Activated CD8-positive, alpha-beta memory T cell treated with anti-CD3 and anti-CD28 coated beads, Interleukin-2, amount 10 ng/mL, durations not matched to agents 7 days and 5 days (primary cell): ENCODE data around the gene ETFA. TPM values are rescaled to one million over a fixed set of nuclear protein-coding genes. Genes with fewer than 3 reads are reported as not detected.
"Not testable (repeated sequence)": the region's sequence is repeated elsewhere in the genome, so short reads cannot be mapped to it uniquely, and the experiment has no call there.

Experiments
- ATAC-seq: fragments of 150-1000 bp; cut with Tn5 transposase; one replicate; pipeline ENCODE4 v1.10.0; 2021; ENCODE audit warnings: moderate library complexity
- CTCF ChIA-PET: fragments of 350-600 bp; sonication (Branson Sonifier 250); formaldehyde crosslinking; loops from one replicate; lab custom pipeline; 2021; ENCODE audit warnings: antibody characterized with exemption; lab: Charles Lee
- DNase-seq: peaks from one replicate; pipeline ENCODE4 v3.0.0-alpha.2; 2020
- H3K27ac Mint-ChIP-seq: one replicate; pipeline ENCODE4 v1.8.0; 2021; ENCODE audit warnings: mild to moderate bottlenecking, mixed read lengths
- H3K27me3 Mint-ChIP-seq: one replicate; pipeline ENCODE4 v1.8.0; 2021; ENCODE audit warnings: mixed read lengths
- H3K36me3 Mint-ChIP-seq: one replicate; pipeline ENCODE4 v1.8.0; 2021; ENCODE audit warnings: mild to moderate bottlenecking, mixed read lengths
- H3K4me1 Mint-ChIP-seq: one replicate; pipeline ENCODE4 v1.8.0; 2021; ENCODE audit warnings: mixed read lengths
- H3K4me3 Mint-ChIP-seq: one replicate; pipeline ENCODE4 v1.8.0; 2021; ENCODE audit warnings: mild to moderate bottlenecking, moderate library complexity, mixed read lengths
- H3K9me3 Mint-ChIP-seq: one replicate; pipeline ENCODE4 v1.8.0; 2022; ENCODE audit warnings: low read depth, mixed read lengths
- total RNA-seq, 2 experiments: library from RNA; stranded (reverse); gene quantifications; one replicate each; pipeline ENCODE4 v1.2.3, GENCODE V29; 2021

The ETFA gene
- total RNA-seq, 2 experiments from 2014 or later: 119 to 142 TPM

DNA sequence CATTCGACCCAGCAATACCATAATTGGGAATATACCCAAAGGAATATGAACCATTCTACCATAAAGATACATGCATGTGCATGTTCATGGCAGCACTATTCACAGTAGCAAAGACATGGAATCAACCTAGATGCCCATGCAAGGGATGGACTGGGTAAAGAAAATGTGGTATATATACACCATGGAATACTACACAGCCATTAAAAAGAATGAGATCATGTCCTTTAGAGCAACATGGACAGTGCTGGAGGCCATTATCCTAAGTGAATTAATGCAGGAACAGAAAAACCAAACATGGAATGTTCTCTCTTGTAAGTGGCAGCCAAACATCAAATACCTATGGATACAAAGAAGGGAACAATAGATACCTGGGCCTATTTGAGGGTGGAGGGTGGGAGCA lies 7.4 kb downstream of the ETFA start:
- H3K27ac Mint-ChIP-seq: no peak overlapping the region
- no peaks in the 10 kb centered on the region for H3K27me3 Mint-ChIP-seq
- ATAC-seq (no peak), DNase-seq (no peak)
- no peak overlapping the region for H3K4me3 Mint-ChIP-seq
- peaks cover 3% of the 10 kb centered on the region for H3K9me3 Mint-ChIP-seq
- peaks cover 24% of the 10 kb centered on the region for H3K36me3 Mint-ChIP-seq
- CTCF ChIA-PET: no interaction called here
- H3K4me1 Mint-ChIP-seq: peaks cover 20% of the 10 kb centered on the region

DNA sequence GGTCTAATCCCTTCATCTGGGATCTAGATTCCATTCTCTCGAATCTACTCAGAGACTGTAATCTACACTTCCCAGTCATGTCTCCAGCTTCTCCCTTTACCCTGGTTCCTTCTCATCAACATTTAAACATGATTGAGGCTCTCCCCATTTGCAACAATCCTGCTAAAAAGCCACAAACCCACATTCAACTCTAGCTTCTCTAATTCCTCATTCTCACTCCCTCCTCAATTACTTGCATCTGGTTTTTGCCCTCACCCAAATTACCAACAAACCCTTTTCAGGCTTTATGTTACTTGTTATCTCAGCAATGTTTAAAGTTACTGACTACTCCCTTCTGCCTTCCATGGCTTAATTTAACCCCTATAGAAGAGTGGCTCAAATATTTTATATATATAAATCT lies 11.5 kb downstream of the ETFA start:
- Mint-ChIP-seq H3K27ac (no peak overlapping the region), H3K9me3 (no peaks in the 10 kb centered on the region), H3K4me3 (no peak overlapping the region), H3K27me3 (no peaks in the 10 kb centered on the region), H3K36me3 (peaks cover 20% of the 10 kb centered on the region), H3K4me1 (peaks cover 6% of the 10 kb centered on the region)
- CTCF ChIA-PET: no interaction called here
- ATAC-seq: no peak
- no peak for DNase-seq

DNA sequence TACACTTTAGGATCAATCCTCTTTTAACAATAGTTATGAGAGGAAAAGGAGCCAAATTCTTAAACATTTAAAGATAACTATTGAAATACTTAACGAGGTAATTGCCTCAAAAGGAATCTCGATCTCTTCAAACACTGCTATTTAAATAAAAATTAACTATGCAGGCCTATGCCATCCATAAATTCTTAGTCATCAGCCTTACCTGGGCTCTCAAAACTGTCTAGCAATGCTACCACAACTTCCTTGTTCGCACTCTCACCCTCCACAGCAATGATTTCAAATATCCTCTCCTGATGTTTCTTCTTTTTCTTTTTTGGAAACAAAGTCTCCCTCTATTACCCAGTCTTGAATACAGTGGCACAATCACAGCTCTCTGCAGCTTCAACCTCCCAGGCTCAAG lies 12.3 kb downstream of the ETFA start:
- no peak for ATAC-seq
- Mint-ChIP-seq H3K4me3 (no peak overlapping the region), H3K27ac (no peak overlapping the region), H3K27me3 (no peaks in the 10 kb centered on the region), H3K4me1 (peaks cover 6% of the 10 kb centered on the region), H3K36me3 (peaks cover 16% of the 10 kb centered on the region), H3K9me3 (no peaks in the 10 kb centered on the region)
- CTCF ChIA-PET: no interaction called here
- no peak for DNase-seq

DNA sequence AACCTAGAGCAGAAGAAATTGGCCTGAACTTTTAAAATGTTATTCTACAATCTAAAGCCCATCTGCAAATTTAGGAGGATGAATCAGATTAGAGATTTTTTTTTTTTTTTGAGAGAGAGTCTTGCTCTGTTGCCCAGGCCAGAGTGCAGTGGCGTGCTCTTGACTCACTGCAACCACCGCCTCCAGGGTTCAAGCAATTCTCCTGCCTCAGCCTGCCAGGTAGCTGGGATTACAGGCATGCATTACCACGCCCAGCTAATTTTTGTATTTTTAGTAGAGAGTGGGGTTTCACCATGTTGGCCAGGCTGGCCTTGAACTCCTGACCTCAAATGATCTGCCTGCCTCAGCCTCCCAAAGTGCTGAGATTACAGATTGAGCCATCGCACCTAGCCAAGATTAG lies 13.3 kb downstream of the ETFA start:
- not testable (repeated sequence) for H3K4me1 Mint-ChIP-seq, H3K27me3 Mint-ChIP-seq, H3K9me3 Mint-ChIP-seq, ATAC-seq, H3K27ac Mint-ChIP-seq, DNase-seq, H3K4me3 Mint-ChIP-seq
- CTCF ChIA-PET: interaction anchor here (1.3 kb wide), 1 partner anchor 725 kb away, joined by 3 read pairs; no protein-coding TSS in a partner anchor
- peaks cover 13% of the 10 kb centered on the region for H3K36me3 Mint-ChIP-seq

GRCh38 chr15:76296849-76297248 lies 14.4 kb downstream of the ETFA start:
- ATAC-seq (no peak), DNase-seq (no peak)
- Mint-ChIP-seq H3K4me3 (no peak overlapping the region), H3K4me1 (peaks cover 9% of the 10 kb centered on the region), H3K9me3 (no peaks in the 10 kb centered on the region), H3K27ac (no peak overlapping the region), H3K27me3 (no peaks in the 10 kb centered on the region), H3K36me3 (peaks cover 16% of the 10 kb centered on the region)
- CTCF ChIA-PET: interaction anchor here (1.0 kb wide), 1 partner anchor 147 kb away, joined by 4 read pairs; no protein-coding TSS in a partner anchor

DNA sequence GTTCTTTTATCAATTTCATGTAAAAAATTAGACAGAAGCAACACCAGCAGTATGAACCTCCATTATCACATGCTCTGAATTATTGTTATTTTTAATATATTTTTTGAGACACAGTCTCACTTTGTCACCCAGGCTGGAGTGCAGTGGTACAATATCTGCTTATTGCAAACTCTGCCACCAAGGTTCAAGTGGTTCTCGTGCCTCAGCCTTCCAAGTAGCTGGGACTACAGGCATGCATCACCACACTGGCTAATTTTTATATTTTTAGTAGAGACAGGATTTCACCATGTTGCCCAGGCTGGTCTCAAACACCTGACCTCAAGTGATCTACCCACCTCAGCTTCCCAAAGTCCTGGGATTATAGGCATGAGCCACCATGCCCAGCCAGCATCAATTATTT lies 16.8 kb downstream of the ETFA start:
- H3K9me3 Mint-ChIP-seq, H3K27me3 Mint-ChIP-seq, DNase-seq, ATAC-seq, H3K4me3 Mint-ChIP-seq, H3K27ac Mint-ChIP-seq, H3K4me1 Mint-ChIP-seq: not testable (repeated sequence)
- H3K36me3 Mint-ChIP-seq: peaks cover 21% of the 10 kb centered on the region
- CTCF ChIA-PET: interaction anchor here (0.9 kb wide), 1 partner anchor 58 kb away, joined by 3 read pairs; no protein-coding TSS in a partner anchor

DNA sequence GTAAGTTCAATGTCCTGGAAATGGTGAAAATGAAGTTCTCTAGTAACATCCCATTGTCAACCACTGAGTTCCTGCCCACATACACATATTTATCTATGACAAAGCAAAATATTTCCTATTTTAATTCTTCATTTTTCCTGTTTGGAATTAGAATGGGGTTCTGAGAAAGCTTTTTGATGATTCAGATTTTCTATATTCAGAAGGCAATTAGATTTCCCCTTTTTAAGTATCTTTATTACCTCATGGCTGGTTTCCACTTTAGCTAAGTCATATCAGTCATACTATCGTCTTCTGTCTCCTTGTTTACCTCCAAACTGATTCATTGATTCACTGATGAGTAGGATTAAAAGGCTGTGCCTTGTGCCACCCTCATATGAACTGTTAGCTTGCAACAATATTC lies 17.9 kb downstream of the ETFA start:
- no peak overlapping the region for H3K27ac Mint-ChIP-seq
- CTCF ChIA-PET: interaction anchor here (0.6 kb wide), 1 partner anchor 11 kb away, joined by 3 read pairs; no protein-coding TSS in a partner anchor
- ATAC-seq: no peak

GRCh38 chr15:76289582-76289981 lies 21.7 kb downstream of the ETFA start:
- Mint-ChIP-seq H3K27me3 (no peaks in the 10 kb centered on the region), H3K27ac (no peak overlapping the region), H3K4me3 (no peak overlapping the region), H3K9me3 (no peaks in the 10 kb centered on the region), H3K4me1 (peaks cover 14% of the 10 kb centered on the region), H3K36me3 (peaks cover 28% of the 10 kb centered on the region)
- no peak for ATAC-seq
- CTCF ChIA-PET: interaction anchor here (0.7 to 1.4 kb wide), 2 partner anchors 16 to 62 kb away, joined by 3 to 4 read pairs; no protein-coding TSS in a partner anchor
- no peak for DNase-seq

More for the DNA sequence above, 17.9 kb downstream of the ETFA start:
- Mint-ChIP-seq H3K4me1 (peaks cover 5% of the 10 kb centered on the region), H3K36me3 (peaks cover 21% of the 10 kb centered on the region), H3K4me3 (no peak overlapping the region), H3K9me3 (no peaks in the 10 kb centered on the region), H3K27me3 (no peaks in the 10 kb centered on the region)
- DNase-seq: no peak

GRCh38 chr15:76286271-76286879 lies 24.9 kb downstream of the ETFA start:
- peak; percentile 50 for DNase-seq
- no peaks in the 10 kb centered on the region for H3K27me3 Mint-ChIP-seq
- H3K27ac Mint-ChIP-seq: peak overlapping the region; percentile 77
- peaks cover 20% of the 10 kb centered on the region for H3K4me1 Mint-ChIP-seq
- H3K36me3 Mint-ChIP-seq: peaks cover 30% of the 10 kb centered on the region
- CTCF ChIA-PET: interaction anchor here (1.4 to 1.5 kb wide), 3 partner anchors 23 to 51 kb away, joined by 3 read pairs; no protein-coding TSS in a partner anchor
- H3K4me3 Mint-ChIP-seq: peak overlapping the region; percentile 68
- H3K9me3 Mint-ChIP-seq: no peaks in the 10 kb centered on the region
- ATAC-seq: peak; percentile 92

DNA sequence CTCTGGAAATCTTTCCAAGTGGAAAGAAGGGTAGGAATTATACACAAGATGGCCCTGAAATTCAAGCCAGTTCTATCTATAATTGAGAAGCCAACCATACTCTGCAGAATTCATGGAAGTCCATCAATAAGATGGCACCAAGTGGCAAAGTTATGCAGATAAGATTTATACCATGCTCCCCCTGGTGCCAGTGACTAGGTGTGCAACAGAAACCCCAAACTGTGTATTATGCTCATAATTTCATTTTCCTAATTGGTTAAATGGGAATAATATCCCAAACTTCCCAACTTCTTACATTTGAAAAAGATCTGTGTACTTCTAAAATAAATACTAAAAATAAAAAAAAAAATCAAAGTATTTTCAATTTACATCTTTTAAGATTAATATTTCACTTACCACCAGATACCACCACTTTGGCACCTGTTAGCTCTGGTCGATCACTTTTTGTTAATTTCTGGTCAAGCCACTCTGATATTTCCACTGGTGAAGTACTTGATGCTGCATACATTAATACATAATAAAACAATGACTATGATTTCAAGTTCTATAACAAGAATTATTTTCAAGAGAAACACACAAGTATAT lies 25.9 kb downstream of the ETFA start:
- ATAC-seq: no peak
- CTCF ChIA-PET: interaction anchor here (1.4 to 1.5 kb wide), 2 partner anchors 22 to 50 kb away, joined by 3 read pairs; no protein-coding TSS in a partner anchor
- Mint-ChIP-seq H3K27me3 (no peaks in the 10 kb centered on the region), H3K9me3 (no peaks in the 10 kb centered on the region), H3K4me3 (no peak overlapping the region), H3K36me3 (peaks cover 31% of the 10 kb centered on the region), H3K27ac (no peak overlapping the region), H3K4me1 (peaks cover 20% of the 10 kb centered on the region)
- no peak for DNase-seq

GRCh38 chr15:76282465-76282864 lies 28.8 kb downstream of the ETFA start:
- Mint-ChIP-seq H3K4me1 (peaks cover 20% of the 10 kb centered on the region), H3K27ac (no peak overlapping the region), H3K9me3 (no peaks in the 10 kb centered on the region), H3K27me3 (no peaks in the 10 kb centered on the region), H3K4me3 (no peak overlapping the region), H3K36me3 (peaks cover 51% of the 10 kb centered on the region)
- ATAC-seq (no peak), DNase-seq (no peak)
- CTCF ChIA-PET: interaction anchor here (0.7 to 1.5 kb wide), 2 partner anchors 29 to 689 kb away, joined by 3 to 6 read pairs; no protein-coding TSS in a partner anchor

DNA sequence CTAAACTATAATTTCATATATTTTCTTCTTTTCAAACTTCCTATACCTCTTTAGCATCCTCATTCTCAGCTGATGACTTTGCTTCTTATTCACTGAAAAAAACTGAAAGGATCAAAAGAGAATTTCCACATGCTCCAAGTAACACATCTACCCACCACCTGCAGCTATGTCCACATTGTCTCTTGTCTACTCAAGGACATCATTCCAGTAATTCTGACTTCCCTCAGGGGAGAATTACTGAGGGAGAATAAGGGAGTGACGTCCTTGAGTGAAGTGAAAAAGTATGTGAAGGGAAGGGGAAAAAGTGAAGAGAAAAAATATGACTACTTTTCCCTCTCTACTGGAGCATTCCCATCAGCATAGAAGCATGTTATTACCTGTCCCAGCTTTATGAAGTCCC lies 32.6 kb downstream of the ETFA start:
- H3K4me3 Mint-ChIP-seq: no peak overlapping the region
- CTCF ChIA-PET: no interaction called here
- DNase-seq (no peak), ATAC-seq (no peak)
- no peak overlapping the region for H3K27ac Mint-ChIP-seq
- peaks cover 47% of the 10 kb centered on the region for H3K36me3 Mint-ChIP-seq
- H3K4me1 Mint-ChIP-seq: peaks cover 10% of the 10 kb centered on the region
- H3K9me3 Mint-ChIP-seq: no peaks in the 10 kb centered on the region
- H3K27me3 Mint-ChIP-seq: no peaks in the 10 kb centered on the region

- H3K27me3 Mint-ChIP-seq: no peaks in the 10 kb centered on the region
- H3K4me1 Mint-ChIP-seq: no peaks in the 10 kb centered on the region
- H3K9me3 Mint-ChIP-seq: no peaks in the 10 kb centered on the region
- ATAC-seq: no peak
- no peak for DNase-seq
- CTCF ChIA-PET: no interaction called here
- H3K36me3 Mint-ChIP-seq: peaks cover 56% of the 10 kb centered on the region
- no peak overlapping the region for H3K4me3 Mint-ChIP-seq
- no peak overlapping the region for H3K27ac Mint-ChIP-seq
Observed at GRCh38 chr15:76274821-76275220, 36.4 kb downstream of the ETFA start.

DNA sequence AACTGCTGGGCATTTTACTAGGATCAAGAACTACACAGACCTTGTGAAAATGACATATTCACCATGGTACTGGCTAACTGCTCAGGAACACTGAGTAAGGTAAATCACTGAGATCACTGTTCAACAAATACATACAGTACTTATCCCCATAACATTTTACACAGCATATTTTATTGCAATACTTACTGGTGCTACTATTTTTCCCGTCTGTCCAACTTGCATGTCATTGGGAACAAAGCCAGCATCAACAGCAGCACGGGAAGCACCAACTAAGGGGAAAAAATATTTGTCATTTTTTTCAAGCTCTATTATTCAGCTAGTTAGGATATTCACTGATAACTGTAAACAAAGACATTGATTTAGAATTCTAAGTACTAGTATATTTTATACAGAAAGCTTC lies 37.0 kb downstream of the ETFA start:
- ATAC-seq (no peak), DNase-seq (no peak)
- CTCF ChIA-PET: no interaction called here
- Mint-ChIP-seq H3K9me3 (peaks cover 4% of the 10 kb centered on the region), H3K27ac (no peak overlapping the region), H3K4me3 (no peak overlapping the region), H3K27me3 (no peaks in the 10 kb centered on the region), H3K36me3 (peaks cover 58% of the 10 kb centered on the region), H3K4me1 (no peaks in the 10 kb centered on the region)
